NB4 (cell line): ENCODE results near the gene FN3K.

ENCODE experiments used
- DNase-seq: peaks from one replicate; pipeline ENCODE4 v3.0.0; 2010; ENCODE audit warnings: low read depth
- H3K4me3 ChIP-seq: one replicate; pipeline ENCODE4 v1.5.1; 2011; ENCODE audit warnings: mild to moderate bottlenecking, low read depth, low read length, moderate library complexity
- CTCF ChIP-seq: IDR thresholded peaks from one replicate; pipeline ENCODE4 v1.5.1; 2012; ENCODE audit warnings: low read depth, low read length
- MAX ChIP-seq: IDR thresholded peaks from 2 replicates; pipeline ENCODE4 v1.6.1; 2011; ENCODE audit warnings: low read depth, low read length
- MYC ChIP-seq: IDR thresholded peaks from 2 replicates; pipeline ENCODE4 v1.6.1; 2011; ENCODE audit warnings: low read depth, low read length
- POLR2A ChIP-seq: IDR thresholded peaks from 2 replicates; pipeline ENCODE4 v1.6.1; 2011; ENCODE audit warnings: mild to moderate bottlenecking; ENCODE audit not compliant: insufficient read length; ENCODE audit errors: extremely low read depth

FN3K gene

GRCh38 chr17:82797061-82797460 lies 61.6 kb downstream of the FN3K start:
- no peak for DNase-seq
- H3K4me3 ChIP-seq: no peak overlapping the region

GRCh38 chr17:82798752-82799151 lies 63.3 kb downstream of the FN3K start:
- no peak for TF ChIP-seq POLR2A
- TF ChIP-seq MYC: no peak
- TF ChIP-seq MAX: no peak
- no peak for TF ChIP-seq CTCF
- no peak overlapping the region for H3K4me3 ChIP-seq
- DNase-seq: no peak

More at GRCh38 chr17:82797061-82797460, 61.6 kb downstream of the FN3K start:
- TF ChIP-seq MYC: no peak
- no peak for TF ChIP-seq MAX
- TF ChIP-seq POLR2A: no peak
- no peak for TF ChIP-seq CTCF

- TF ChIP-seq MYC: no peak
- TF ChIP-seq POLR2A: no peak
- no peak for TF ChIP-seq MAX
- no peak for TF ChIP-seq CTCF
- no peak for DNase-seq
- no peak overlapping the region for H3K4me3 ChIP-seq
Observed at GRCh38 chr17:82799591-82799990, 64.2 kb downstream of the FN3K start.
